ENCODE data around the gene STXBP6.
"Not testable (repeated sequence)": the region's sequence is repeated elsewhere in the genome, so short reads cannot be mapped to it uniquely, and the experiment has no call there.

Gene STXBP6

GRCh38 chr14:24956104-24956503, 93.8 kb downstream of the STXBP6 start:
- no peak for DNase-seq (ENCODE audit: low read depth in 2 of 2)

GRCh38 chr14:24954700-24955037, 95.3 kb downstream of the STXBP6 start:
- DNase-seq (ENCODE audit: low read depth in 2 of 2), result no peak

- no peak for DNase-seq (ENCODE audit: low read depth in 2 of 2)
Measured at GRCh38 chr14:24954037-24954699, 95.8 kb downstream of the STXBP6 start.

- no peak for DNase-seq (ENCODE audit: low read depth in 2 of 2)
Measured at GRCh38 chr14:24952851-24953666, 96.9 kb downstream of the STXBP6 start.

DNA sequence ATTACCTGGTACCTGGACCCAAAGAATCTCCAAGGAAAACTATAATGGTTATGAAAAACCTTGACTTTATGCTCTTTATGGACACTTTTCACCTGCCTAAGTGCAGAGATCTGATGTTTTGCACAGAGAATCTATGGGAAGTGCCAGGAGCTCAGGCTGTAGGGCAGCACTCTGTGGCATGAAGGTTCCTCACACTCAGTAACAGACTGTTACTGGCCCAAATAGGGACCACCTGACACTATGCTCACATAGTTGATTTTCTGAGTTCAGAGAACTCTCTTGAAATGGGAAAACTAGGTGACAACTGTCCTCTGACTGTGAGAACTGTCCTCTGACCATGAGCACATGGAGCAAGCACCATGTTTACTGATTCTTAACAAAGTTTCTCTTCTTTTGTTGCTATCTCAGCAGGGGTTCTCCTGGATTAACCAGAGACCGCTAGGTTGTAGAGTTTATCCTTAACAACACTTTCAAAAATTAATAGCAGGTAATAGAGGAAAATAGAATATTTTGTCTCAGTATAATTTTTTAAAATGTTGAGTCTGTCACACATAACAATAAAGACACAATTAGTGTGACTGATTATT, 101.6 kb downstream of the STXBP6 start:
- DNase-seq (ENCODE audit: low read depth in 2 of 2), result no peak

DNA sequence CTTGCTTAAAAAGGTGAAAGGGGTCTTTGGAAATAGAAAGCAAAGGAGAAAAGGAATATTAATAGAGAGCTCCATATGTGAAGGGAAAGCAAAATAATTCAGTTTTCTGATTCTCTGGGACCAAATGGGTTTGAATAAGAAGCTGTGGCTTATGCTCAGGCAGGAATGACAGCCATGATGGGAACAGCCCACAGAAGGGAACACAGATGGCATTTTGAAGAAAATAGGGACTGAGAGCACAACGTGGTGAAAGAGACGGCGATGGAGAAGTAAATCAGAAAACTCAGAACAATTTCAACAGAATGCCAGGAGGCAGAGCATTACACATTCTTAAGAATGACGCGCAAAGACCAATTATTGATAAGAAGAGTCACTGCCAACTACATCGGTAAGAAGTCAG, 102.8 kb downstream of the STXBP6 start:
- DNase-seq (ENCODE audit: low read depth in 2 of 2), result no peak

- no peak for DNase-seq (ENCODE audit: low read depth in 2 of 2)
Measured at GRCh38 chr14:24944800-24945199, 105.1 kb downstream of the STXBP6 start.

DNA sequence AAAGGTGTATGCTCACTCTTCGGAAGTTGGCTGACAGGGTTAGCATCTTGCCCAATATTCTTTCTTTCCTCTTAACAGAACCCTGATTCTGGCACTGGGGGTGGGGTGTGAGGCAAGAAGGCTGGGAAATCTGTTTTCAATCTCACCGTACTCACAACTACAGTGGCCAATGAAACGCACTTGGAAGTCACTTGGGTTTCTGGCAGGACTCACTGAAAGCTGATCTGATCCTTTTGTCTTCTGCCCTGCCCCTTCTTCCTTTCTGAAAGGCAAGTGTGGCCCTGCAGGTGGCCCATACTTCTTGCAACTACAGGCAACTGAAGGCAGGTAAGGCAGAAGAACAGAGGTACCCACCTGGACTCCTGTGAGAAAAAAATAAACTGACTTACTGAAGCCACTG, 106.9 kb downstream of the STXBP6 start:
- no peak for DNase-seq (ENCODE audit: low read depth in 2 of 2)

- no peak for DNase-seq (ENCODE audit: low read depth in 2 of 2)
Measured at GRCh38 chr14:24941719-24942118, 108.2 kb downstream of the STXBP6 start.

GRCh38 chr14:24940213-24940783, 109.6 kb downstream of the STXBP6 start:
- no peak for DNase-seq (ENCODE audit: low read depth in 2 of 2)

DNA sequence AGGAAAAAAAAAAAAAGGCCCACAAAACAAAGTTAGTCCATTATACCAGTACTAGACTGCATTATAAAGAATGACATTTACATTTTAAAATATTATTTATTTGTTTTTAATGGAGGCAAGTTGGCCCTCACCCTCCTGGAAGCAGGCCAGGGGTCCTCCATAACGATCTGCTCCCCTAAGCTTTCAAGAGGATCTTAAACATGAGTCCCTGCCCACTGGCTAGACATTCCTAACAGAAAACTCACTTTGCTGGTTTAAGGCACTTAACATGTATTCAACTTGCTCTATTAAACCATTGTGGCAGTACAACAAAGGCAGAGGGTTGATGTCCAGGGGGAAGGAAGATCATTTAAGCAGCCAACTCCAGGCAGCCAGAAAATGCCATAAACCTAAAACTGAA, 111.4 kb downstream of the STXBP6 start:
- no peak for DNase-seq (ENCODE audit: low read depth in 2 of 2)

- DNase-seq (ENCODE audit: low read depth in 2 of 2), result no peak
Measured at GRCh38 chr14:24937300-24937699, 112.6 kb downstream of the STXBP6 start.

- not testable (repeated sequence) for DNase-seq (ENCODE audit: low read depth in 2 of 2)
Measured at GRCh38 chr14:24936773-24937172, 113.2 kb downstream of the STXBP6 start.

DNA sequence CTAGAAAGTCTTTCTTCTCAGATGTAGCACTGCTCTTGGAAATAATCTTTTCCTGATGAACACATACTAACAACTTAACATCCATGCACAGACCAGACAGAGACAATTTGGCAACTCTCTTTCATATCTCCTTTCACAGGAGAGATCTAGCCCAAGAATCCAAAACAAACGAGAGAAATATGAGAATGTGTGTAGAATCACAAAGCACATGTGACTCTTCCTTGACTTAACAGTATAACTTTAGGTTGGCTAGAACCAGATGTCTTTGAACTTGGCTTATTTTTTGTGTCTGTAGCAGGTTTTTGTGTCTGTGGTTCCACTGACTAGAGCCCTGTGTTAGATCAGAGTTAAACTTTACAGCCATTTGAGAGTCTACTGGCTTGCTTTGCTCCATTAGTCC, 114.2 kb downstream of the STXBP6 start:
- no peak for DNase-seq (ENCODE audit: low read depth in 2 of 2)

- DNase-seq (ENCODE audit: low read depth in 2 of 2), result no peak
Measured at GRCh38 chr14:24928386-24928900, 121.5 kb downstream of the STXBP6 start.

GRCh38 chr14:24927809-24928208, 122.1 kb downstream of the STXBP6 start:
- DNase-seq (ENCODE audit: low read depth in 2 of 2), result no peak

DNA sequence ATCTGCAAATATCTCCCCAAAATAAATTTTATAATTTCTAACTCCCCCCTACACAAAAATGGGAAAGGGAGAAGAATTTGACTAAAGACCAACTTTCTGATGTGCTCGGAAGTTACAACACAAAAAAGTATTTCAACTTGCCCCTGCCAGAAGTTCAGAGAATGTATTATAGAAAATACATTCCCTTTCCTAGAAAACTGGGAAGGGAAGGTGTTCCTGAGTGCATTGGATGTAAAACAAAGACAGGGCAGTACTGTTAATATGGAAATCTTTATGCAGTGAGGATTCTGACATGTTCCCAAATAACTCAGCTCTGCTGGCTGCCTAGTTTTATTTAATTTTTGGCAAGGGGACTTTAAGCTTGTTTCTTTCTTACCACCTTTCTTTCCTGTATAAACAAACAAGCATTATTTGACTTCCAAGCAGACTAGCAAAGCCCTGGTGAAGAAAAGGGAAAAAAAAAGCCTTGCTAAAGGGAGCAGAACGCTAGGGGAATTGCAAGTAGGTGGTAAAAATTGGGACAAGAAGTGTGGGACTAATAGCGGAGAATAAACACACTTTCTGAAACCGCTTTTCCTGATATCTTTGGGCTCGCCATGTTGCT, 124.1 kb downstream of the STXBP6 start:
- DNase-seq (ENCODE audit: low read depth in 2 of 2), result no peak

GRCh38 chr14:24924544-24924943, 125.4 kb downstream of the STXBP6 start:
- no peak for DNase-seq (ENCODE audit: low read depth in 2 of 2)

DNA sequence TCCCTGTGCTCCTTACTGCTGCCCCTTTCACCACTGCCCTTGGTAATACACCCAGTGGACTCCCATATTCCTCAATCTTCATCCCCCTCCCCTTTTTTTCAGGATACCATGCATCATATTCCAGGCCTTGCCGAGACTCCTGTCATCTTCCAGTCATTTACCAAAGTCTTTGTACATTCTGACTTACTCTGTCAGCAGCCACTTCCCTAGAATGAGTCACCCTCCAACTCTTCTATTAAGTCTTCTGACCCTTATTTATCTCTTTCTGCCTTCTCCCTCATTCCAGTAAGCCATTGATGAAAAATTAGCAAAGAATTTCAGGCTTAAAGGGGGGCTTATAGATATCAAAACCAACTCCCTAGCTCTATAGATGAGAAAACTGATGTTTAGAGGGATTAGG, 128.0 kb downstream of the STXBP6 start:
- no peak for DNase-seq (ENCODE audit: low read depth in 2 of 2)

- no peak for DNase-seq (ENCODE audit: low read depth in 2 of 2)
Measured at GRCh38 chr14:24920265-24921075, 129.5 kb downstream of the STXBP6 start.

- DNase-seq (ENCODE audit: low read depth in 2 of 2), result no peak
Measured at GRCh38 chr14:24918822-24919221, 131.1 kb downstream of the STXBP6 start.
